ENCODE data around the gene ACO1.
"Not testable (repeated sequence)": the region's sequence is repeated elsewhere in the genome, so short reads cannot be mapped to it uniquely, and the experiment has no call there.

ACO1 gene

GRCh38 chr9:32351845-32352244 lies 32.6 kb upstream of the ACO1 start:
- 71% methylated on average over 3 of the region's 3 CpGs for WGBS
- H3K27me3 ChIP-seq (ENCODE audit: insufficient read depth, low read length) = no peaks in the 10 kb centered on the region
- H3K4me1 ChIP-seq (ENCODE audit: insufficient read depth, low read length) = peaks cover 10% of the 10 kb centered on the region
- H3K27ac ChIP-seq (ENCODE audit: low read depth, low read length) = peak overlapping the region; percentile 24; the same call in 1 of the 2 replicates
- no peaks in the 10 kb centered on the region for H3K36me3 ChIP-seq (ENCODE audit: insufficient read depth, low read length)
- no peak overlapping the region for H3K9ac ChIP-seq (ENCODE audit: low read depth, low read length)
- no peak overlapping the region for H3K4me3 ChIP-seq (ENCODE audit: low read length)
- no peaks in the 10 kb centered on the region for H3K9me3 ChIP-seq (ENCODE audit: insufficient read depth, low read depth, low read length)

DNA sequence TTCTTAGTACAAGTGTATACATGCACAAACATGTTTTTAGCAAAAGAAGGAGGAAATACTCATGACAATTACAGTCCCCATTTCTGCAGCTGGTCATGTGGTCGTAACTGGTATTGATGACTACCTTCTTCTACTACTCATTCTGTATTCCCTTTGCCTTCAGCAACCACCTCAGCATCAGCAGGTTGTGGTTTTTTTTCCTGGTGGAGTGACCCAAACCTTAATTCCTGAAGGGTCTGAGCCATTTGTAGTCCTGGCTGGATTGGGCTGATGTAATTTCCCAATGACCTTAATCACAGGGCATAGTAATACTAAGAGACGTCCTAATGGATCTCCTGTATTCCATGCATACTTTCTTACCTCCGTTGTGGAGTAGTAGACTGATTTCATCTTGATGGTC lies 31.0 kb upstream of the ACO1 start:
- H3K9me3 ChIP-seq (ENCODE audit: insufficient read depth, low read depth, low read length); H3K36me3 ChIP-seq (ENCODE audit: insufficient read depth, low read length); H3K4me3 ChIP-seq (ENCODE audit: low read length); H3K4me1 ChIP-seq (ENCODE audit: insufficient read depth, low read length); H3K27me3 ChIP-seq (ENCODE audit: insufficient read depth, low read length); H3K9ac ChIP-seq (ENCODE audit: low read depth, low read length); H3K27ac ChIP-seq (ENCODE audit: low read depth, low read length): not testable (repeated sequence)
- 95% methylated on average over 3 of the region's 3 CpGs for whole genome bisulfite sequencing

DNA sequence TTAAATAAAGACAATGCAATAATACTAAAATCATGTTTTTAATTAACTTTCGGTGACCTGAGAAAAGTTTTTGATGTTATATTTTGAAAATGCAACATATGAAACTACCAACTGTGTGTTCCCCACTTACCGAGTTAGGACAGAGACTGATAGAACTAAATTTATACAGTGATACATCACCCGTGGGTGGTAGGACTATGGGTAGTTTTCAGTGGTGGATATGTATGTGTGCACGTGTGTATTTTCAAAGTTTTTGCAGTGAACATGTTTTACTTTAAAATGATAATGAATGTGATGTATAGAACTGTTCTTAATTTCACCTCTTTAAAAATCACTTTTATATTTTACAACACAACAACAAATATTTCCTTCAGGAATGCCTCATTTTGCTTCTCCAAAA lies 25.0 kb upstream of the ACO1 start:
- H3K36me3 ChIP-seq (ENCODE audit: insufficient read depth, low read length) = no peaks in the 10 kb centered on the region
- H3K4me3 ChIP-seq (ENCODE audit: low read length) = no peak overlapping the region
- no peaks in the 10 kb centered on the region for H3K9me3 ChIP-seq (ENCODE audit: insufficient read depth, low read depth, low read length)
- H3K4me1 ChIP-seq (ENCODE audit: insufficient read depth, low read length) = no peaks in the 10 kb centered on the region
- no peak overlapping the region for H3K27ac ChIP-seq (ENCODE audit: low read depth, low read length)
- H3K27me3 ChIP-seq (ENCODE audit: insufficient read depth, low read length) = no peaks in the 10 kb centered on the region
- no peak overlapping the region for H3K9ac ChIP-seq (ENCODE audit: low read depth, low read length)
- WGBS = 93% methylated on average over 3 of the region's 4 CpGs

GRCh38 chr9:32360983-32361673 lies 23.3 kb upstream of the ACO1 start:
- H3K9ac ChIP-seq (ENCODE audit: low read depth, low read length) = no peak overlapping the region
- WGBS = 97% methylated on average over 4 of the region's 5 CpGs

GRCh38 chr9:32371279-32371678 lies 13.2 kb upstream of the ACO1 start:
- Histone ChIP-seq H3K9ac (ENCODE audit: low read depth, low read length) (no peak overlapping the region), H3K36me3 (ENCODE audit: insufficient read depth, low read length) (no peaks in the 10 kb centered on the region), H3K9me3 (ENCODE audit: insufficient read depth, low read depth, low read length) (peaks cover 12% of the 10 kb centered on the region), H3K27ac (ENCODE audit: low read depth, low read length) (no peak overlapping the region), H3K4me1 (ENCODE audit: insufficient read depth, low read length) (no peaks in the 10 kb centered on the region), H3K27me3 (ENCODE audit: insufficient read depth, low read length) (no peaks in the 10 kb centered on the region), H3K4me3 (ENCODE audit: low read length) (no peak overlapping the region)

More at GRCh38 chr9:32360983-32361673, 23.3 kb upstream of the ACO1 start:
- H3K4me1 ChIP-seq (ENCODE audit: insufficient read depth, low read length) = no peaks in the 10 kb centered on the region
- 0 out of 2 replicates have a peak, but pooled peaks cover 4% of the 10 kb centered on the region for H3K9me3 ChIP-seq (ENCODE audit: insufficient read depth, low read depth, low read length)
- H3K36me3 ChIP-seq (ENCODE audit: insufficient read depth, low read length) = no peaks in the 10 kb centered on the region
- no peaks in the 10 kb centered on the region for H3K27me3 ChIP-seq (ENCODE audit: insufficient read depth, low read length)
- H3K27ac ChIP-seq (ENCODE audit: low read depth, low read length) = no peak overlapping the region
- no peak overlapping the region for H3K4me3 ChIP-seq (ENCODE audit: low read length)

GRCh38 chr9:32371679-32372078 lies 12.8 kb upstream of the ACO1 start:
- Histone ChIP-seq H3K9ac (ENCODE audit: low read depth, low read length) (no peak overlapping the region), H3K27ac (ENCODE audit: low read depth, low read length) (no peak overlapping the region), H3K9me3 (ENCODE audit: insufficient read depth, low read depth, low read length) (peaks cover 12% of the 10 kb centered on the region), H3K4me1 (ENCODE audit: insufficient read depth, low read length) (no peaks in the 10 kb centered on the region), H3K27me3 (ENCODE audit: insufficient read depth, low read length) (no peaks in the 10 kb centered on the region), H3K4me3 (ENCODE audit: low read length) (no peak overlapping the region), H3K36me3 (ENCODE audit: insufficient read depth, low read length) (no peaks in the 10 kb centered on the region)
- 92% methylated on average over 2 of the region's 2 CpGs for WGBS

DNA sequence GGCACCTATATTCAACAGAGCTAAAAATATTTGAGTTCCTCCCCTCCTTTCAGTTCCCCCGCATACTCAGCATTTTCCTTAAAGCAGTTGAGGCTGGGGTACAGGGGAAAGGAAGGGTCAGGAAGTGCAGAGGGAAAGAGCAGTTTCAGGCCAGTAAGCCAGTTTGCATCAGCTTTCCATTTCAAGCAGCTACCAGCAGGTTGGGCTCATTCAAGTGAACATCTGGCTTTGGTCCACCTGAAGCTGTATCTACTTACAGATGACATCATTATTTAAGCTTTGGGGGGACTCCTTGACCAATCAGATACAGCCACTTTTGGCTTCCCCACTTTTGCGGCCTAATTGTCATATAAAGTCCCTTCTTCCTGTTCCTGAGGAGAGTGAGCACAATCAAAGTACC lies 8.2 kb upstream of the ACO1 start:
- Histone ChIP-seq H3K36me3 (ENCODE audit: insufficient read depth, low read length) (no peaks in the 10 kb centered on the region), H3K9me3 (ENCODE audit: insufficient read depth, low read depth, low read length) (peaks cover under 1% of the 10 kb centered on the region; the same call in 1 of the 2 replicates), H3K9ac (ENCODE audit: low read depth, low read length) (no peak overlapping the region), H3K27ac (ENCODE audit: low read depth, low read length) (no peak overlapping the region), H3K4me3 (ENCODE audit: low read length) (no peak overlapping the region), H3K4me1 (ENCODE audit: insufficient read depth, low read length) (no peaks in the 10 kb centered on the region), H3K27me3 (ENCODE audit: insufficient read depth, low read length) (peaks cover 7% of the 10 kb centered on the region; the same call in 1 of the 2 replicates)
- WGBS = 67% methylated on average over 1 of the region's 2 CpGs

DNA sequence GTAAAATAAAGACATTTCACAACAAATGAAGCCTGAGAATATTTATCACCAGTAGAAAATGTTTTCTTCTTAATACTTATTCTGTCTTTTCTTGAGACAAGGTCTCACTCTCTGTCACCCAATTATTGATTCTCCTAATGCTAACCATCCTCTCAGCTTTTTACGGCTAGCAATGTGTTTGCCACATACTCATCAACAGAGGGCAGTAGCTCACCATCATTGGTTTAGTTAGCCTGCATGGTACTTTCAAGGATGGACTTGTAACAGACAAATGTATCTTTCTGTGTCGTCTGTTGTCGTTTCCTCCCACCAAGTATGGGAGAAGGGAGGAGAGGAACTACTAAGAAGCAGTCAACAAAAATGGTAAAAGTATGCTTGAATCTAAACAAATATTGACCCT lies 5.9 kb upstream of the ACO1 start:
- 21% methylated on average over 3 of the region's 3 CpGs for WGBS
- peaks cover under 1% of the 10 kb centered on the region; the same call in 1 of the 2 replicates for H3K4me1 ChIP-seq (ENCODE audit: insufficient read depth, low read length)
- H3K9me3 ChIP-seq (ENCODE audit: insufficient read depth, low read depth, low read length) = no peaks in the 10 kb centered on the region
- no peak overlapping the region for H3K27ac ChIP-seq (ENCODE audit: low read depth, low read length)
- no peaks in the 10 kb centered on the region for H3K36me3 ChIP-seq (ENCODE audit: insufficient read depth, low read length)
- no peak overlapping the region for H3K9ac ChIP-seq (ENCODE audit: low read depth, low read length)
- no peak overlapping the region for H3K4me3 ChIP-seq (ENCODE audit: low read length)
- peaks cover 30% of the 10 kb centered on the region for H3K27me3 ChIP-seq (ENCODE audit: insufficient read depth, low read length)

DNA sequence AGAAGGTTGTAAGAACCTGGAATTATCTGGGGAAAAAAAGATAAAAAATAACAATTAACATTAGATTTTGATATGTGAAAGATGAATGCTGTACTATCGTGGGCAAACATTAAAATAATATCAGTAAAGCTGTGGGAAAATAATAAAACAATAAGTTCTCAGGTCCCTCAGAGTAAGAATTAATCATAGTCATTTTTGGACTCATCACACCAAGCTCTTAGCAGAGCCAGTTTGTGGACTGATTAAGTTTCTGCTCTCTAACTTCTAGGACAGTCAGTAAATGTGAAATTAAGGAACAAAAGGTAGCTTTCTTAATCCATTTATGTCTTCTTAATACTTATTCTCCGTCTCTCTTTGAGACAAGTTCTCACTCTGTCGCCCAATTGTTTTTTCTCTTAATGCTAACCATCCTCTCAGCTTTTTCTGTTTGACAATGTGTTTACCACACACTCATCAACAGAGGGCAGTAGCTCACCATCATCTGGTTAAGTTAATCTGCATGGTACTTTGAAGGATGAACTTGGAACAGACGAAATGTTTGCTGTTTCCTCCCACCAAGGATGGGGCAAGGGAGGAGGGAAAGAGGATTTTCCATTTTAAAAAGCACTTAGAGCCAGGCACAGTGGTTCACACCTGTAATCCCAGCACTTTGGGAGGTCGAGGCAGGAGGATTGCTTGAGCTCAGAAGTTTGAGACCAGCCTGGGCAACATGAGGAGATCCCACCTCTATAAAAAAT lies 5.3 kb upstream of the ACO1 start:
- H3K4me3 ChIP-seq (ENCODE audit: low read length) = no peak overlapping the region
- H3K27me3 ChIP-seq (ENCODE audit: insufficient read depth, low read length) = peaks cover 36% of the 10 kb centered on the region
- H3K27ac ChIP-seq (ENCODE audit: low read depth, low read length) = no peak overlapping the region
- WGBS = 29% methylated on average over 4 of the region's 5 CpGs
- no peaks in the 10 kb centered on the region for H3K36me3 ChIP-seq (ENCODE audit: insufficient read depth, low read length)
- H3K4me1 ChIP-seq (ENCODE audit: insufficient read depth, low read length) = peaks cover 4% of the 10 kb centered on the region
- H3K9me3 ChIP-seq (ENCODE audit: insufficient read depth, low read depth, low read length) = no peaks in the 10 kb centered on the region
- H3K9ac ChIP-seq (ENCODE audit: low read depth, low read length) = no peak overlapping the region

- Histone ChIP-seq H3K4me3 (ENCODE audit: low read length) (no peak overlapping the region), H3K36me3 (ENCODE audit: insufficient read depth, low read length) (no peaks in the 10 kb centered on the region), H3K9me3 (ENCODE audit: insufficient read depth, low read depth, low read length) (no peaks in the 10 kb centered on the region), H3K27me3 (ENCODE audit: insufficient read depth, low read length) (peaks cover 44% of the 10 kb centered on the region), H3K4me1 (ENCODE audit: insufficient read depth, low read length) (peaks cover 8% of the 10 kb centered on the region), H3K27ac (ENCODE audit: low read depth, low read length) (no peak overlapping the region), H3K9ac (ENCODE audit: low read depth, low read length) (no peak overlapping the region)
- WGBS = 96% methylated on average over 3 of the region's 3 CpGs
Measured at GRCh38 chr9:32380944-32381343, 3.5 kb upstream of the ACO1 start.

- Histone ChIP-seq H3K9ac (ENCODE audit: low read depth, low read length) (no peak overlapping the region), H3K4me1 (ENCODE audit: insufficient read depth, low read length) (peaks cover 8% of the 10 kb centered on the region), H3K27me3 (ENCODE audit: insufficient read depth, low read length) (peaks cover 44% of the 10 kb centered on the region), H3K4me3 (ENCODE audit: low read length) (no peak overlapping the region), H3K36me3 (ENCODE audit: insufficient read depth, low read length) (no peaks in the 10 kb centered on the region), H3K9me3 (ENCODE audit: insufficient read depth, low read depth, low read length) (no peaks in the 10 kb centered on the region), H3K27ac (ENCODE audit: low read depth, low read length) (no peak overlapping the region)
- 88% methylated on average over 14 of the region's 14 CpGs for WGBS
Measured at GRCh38 chr9:32382565-32383320, 1.7 kb upstream of the ACO1 start.
